ENCODE results near the gene FYTTD1.

DNA sequence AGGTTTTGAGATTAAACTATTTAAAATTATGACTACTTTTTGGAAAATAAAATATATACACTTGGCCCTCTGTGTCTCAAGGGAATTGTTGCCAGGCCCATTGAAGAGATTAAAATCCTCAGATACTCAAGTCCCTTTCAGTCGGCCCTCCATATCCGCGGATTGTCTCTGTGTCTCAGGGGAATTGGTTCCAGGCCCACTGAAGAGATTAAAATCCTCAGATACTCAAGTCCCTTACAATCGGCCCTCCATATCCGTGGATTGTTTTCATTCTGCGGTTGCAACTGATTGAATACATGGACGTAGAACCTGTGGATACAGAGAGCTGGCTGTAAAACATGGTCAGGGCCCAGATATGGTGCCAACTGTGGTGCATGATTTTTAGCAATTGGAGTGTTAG is 25.6 kb downstream of the FYTTD1 start:
- TF ChIP-seq, protein P1, sequence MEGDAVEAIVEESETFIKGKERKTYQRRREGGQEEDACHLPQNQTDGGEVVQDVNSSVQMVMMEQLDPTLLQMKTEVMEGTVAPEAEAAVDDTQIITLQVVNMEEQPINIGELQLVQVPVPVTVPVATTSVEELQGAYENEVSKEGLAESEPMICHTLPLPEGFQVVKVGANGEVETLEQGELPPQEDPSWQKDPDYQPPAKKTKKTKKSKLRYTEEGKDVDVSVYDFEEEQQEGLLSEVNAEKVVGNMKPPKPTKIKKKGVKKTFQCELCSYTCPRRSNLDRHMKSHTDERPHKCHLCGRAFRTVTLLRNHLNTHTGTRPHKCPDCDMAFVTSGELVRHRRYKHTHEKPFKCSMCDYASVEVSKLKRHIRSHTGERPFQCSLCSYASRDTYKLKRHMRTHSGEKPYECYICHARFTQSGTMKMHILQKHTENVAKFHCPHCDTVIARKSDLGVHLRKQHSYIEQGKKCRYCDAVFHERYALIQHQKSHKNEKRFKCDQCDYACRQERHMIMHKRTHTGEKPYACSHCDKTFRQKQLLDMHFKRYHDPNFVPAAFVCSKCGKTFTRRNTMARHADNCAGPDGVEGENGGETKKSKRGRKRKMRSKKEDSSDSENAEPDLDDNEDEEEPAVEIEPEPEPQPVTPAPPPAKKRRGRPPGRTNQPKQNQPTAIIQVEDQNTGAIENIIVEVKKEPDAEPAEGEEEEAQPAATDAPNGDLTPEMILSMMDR (conservative IDR thresholded peaks at IDR 0.05): no peak
- TF ChIP-seq EZH2 (IDR thresholded peaks at IDR 0.05; ENCODE audit: low read depth): no peak
